Measurements from ENCODE around the gene KCTD19. TPM values are rescaled to one million over a fixed set of nuclear protein-coding genes. Genes with fewer than 3 reads are reported as not detected.

KCTD19 gene
- total RNA-seq, result under 0.01 and 0.14 TPM in 2 replicates

DNA sequence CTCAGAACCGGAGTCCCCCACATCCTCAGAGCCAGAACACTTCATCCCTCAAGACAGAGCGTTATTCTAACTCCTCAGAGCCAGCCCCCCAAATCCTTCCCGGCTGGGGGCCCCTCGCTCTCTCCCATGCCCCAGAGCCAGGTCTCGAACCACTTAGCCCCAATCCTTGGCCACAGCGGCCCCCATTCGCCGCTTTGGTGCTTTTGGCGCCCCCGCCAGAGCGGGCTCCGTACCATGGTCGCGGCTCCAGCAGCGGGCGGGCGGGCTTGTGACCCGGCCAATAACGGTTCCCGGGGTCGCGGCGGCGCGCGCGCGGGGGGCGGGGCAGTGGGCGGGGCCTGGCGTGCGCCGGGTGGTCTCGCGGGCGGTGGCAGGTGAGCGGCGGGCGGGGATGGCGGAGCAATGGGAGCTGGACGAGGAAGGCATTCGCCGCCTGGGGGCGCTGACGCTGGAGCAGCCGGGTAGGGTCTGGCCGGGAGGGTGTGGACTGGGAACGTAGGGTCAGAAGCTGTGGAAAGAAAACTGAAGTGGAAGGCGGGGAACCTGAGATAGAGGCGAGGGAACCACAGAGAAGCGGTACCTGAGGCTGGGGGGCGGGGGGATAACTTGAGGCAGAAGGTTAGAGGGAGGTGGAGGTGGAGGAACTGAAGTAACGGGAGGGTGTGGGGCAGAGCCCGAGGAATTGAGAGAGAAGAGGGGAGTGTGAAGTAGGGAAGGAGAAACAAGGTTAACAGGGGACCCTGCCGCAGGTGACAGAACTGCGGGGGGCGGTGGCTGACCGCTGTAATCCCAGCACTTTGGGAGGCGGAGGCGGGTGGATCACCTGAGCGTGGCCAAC lies at the start of gene KCTD19, which contains the start of gene LRRC36:
Gene KCTD19 (minus strand): TSS at position 270 of the 838 bp plus-strand sequence. CDS start 34 bp downstream, at position 236.
Gene LRRC36 (plus strand): TSS at position 344 of the 838 bp plus-strand sequence. CDS start 48 bp downstream, at position 392.

DNA sequence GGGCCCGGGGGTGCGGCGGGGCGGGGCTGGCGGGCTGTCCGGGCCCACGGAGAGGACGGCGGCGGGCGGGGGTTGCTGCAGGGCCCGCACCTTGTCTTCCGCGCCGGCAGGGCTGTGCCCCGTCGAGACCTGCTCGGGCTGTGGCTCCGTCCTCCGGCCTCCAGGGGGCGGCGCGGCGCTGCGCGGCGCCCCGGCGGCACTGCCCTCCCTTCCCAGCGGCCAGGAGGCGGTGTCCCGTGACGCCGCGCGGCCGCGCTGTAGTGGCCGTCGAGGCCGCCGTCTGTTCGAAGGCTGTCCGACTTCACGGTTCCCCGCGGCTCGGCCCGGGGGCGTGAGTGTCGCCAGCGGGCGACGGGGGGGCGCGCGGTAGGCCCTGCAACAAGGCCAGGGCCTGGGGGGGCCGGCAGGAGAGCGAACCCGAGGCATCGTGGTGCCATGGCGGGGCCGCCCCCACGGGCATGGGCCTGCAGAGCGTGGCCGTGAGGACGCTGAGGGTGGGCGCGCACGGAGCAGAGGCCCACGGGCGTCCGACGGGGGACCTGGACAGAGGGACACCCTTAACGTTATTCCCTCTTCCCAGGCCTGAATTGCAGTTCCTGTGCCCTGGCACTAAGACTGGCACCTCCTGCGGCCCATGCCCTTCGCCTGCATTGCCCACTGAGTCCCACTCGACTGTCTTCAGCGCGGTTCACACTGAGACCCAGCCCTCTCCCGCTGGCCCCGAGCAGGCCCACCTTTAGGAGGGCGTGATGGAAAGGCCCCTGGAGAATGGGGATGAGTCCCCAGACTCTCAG lies 47.0 kb downstream of the KCTD19 start, which contains the start of gene PLEKHG4:
Gene PLEKHG4 (plus strand): TSS at position 237 of the 794 bp plus-strand sequence. CDS start 513 bp downstream, at position 750.

GRCh38 chr16:67248401-67249177 lies 78.0 kb downstream of the KCTD19 start, which contains the start of gene SLC9A5:
Gene SLC9A5, plus strand, starts transcription at chr16:67248979. Its CDS starts 36 bp downstream, at chr16:67249015.

GRCh38 chr16:67247192-67248072 lies 79.1 kb downstream of the KCTD19 start, which contains the start of gene FHOD1:
Gene FHOD1, minus strand, starts transcription at chr16:67247481. Its CDS starts 71 bp downstream, at chr16:67247410.

Other genes starting within 250 kb of the KCTD19 start
- 14.4 and 14.9 TPM in 2 replicates for gene PHAF1, start 216.8 kb downstream of the KCTD19 start, total RNA-seq
- 36.8 and 51.8 TPM in 2 replicates for gene B3GNT9, start 175.7 kb downstream of the KCTD19 start, total RNA-seq
- gene TRADD, start 166.8 kb downstream of the KCTD19 start, total RNA-seq, result 15.2 and 16.7 TPM in 2 replicates
- 7.8 and 9.9 TPM in 2 replicates for gene FBXL8, start 166.8 kb downstream of the KCTD19 start, total RNA-seq
- 6.4 and 13.2 TPM in 2 replicates for gene HSF4, start 162.0 kb downstream of the KCTD19 start, total RNA-seq
- gene NOL3, start 156.2 kb downstream of the KCTD19 start, total RNA-seq, result 13.8 and 16.9 TPM in 2 replicates
- gene MATCAP1, start 142.8 kb downstream of the KCTD19 start, total RNA-seq, result 8.2 and 9.0 TPM in 2 replicates
- 0.09 TPM in 1 of 2 replicates, not detected in the other for gene EXOC3L1, start 136.6 kb downstream of the KCTD19 start, total RNA-seq
- 36.7 and 45.9 TPM in 2 replicates for gene E2F4, start 134.6 kb downstream of the KCTD19 start, total RNA-seq
- gene ELMO3, start 127.6 kb downstream of the KCTD19 start, total RNA-seq, result 0.28 TPM in 2 replicates
- gene TMEM208, start 99.6 kb downstream of the KCTD19 start, total RNA-seq, result 44.2 and 59.6 TPM in 2 replicates
- 5.0 and 5.3 TPM in 2 replicates for gene FHOD1, start 79.3 kb downstream of the KCTD19 start, total RNA-seq
- 0.83 and 0.85 TPM in 2 replicates for gene SLC9A5, start 77.8 kb downstream of the KCTD19 start, total RNA-seq
- gene PLEKHG4, start 47.2 kb downstream of the KCTD19 start, total RNA-seq, result 5.6 and 7.7 TPM in 2 replicates
- gene LRRC36, start 74 bp upstream of the KCTD19 start, total RNA-seq, result 0.14 TPM in 1 of 2 replicates, not detected in the other
- 0.92 and 1.00 TPM in 2 replicates for gene TPPP3, start 66.8 kb upstream of the KCTD19 start, total RNA-seq
- gene ZDHHC1, start 89.7 kb upstream of the KCTD19 start, total RNA-seq, result 5.3 and 6.5 TPM in 2 replicates
- gene HSD11B2, start 104.4 kb upstream of the KCTD19 start, total RNA-seq, result not detected in 2 replicates
- 94.4 and 95.9 TPM in 2 replicates for gene ATP6V0D1, start 154.4 kb upstream of the KCTD19 start, total RNA-seq
- not detected in 2 replicates for gene AGRP, start 156.8 kb upstream of the KCTD19 start, total RNA-seq
- 14.1 and 25.0 TPM in 2 replicates for gene RIPOR1, start 202.1 kb upstream of the KCTD19 start, total RNA-seq
- 12.7 and 15.7 TPM in 2 replicates for gene CTCF, start 235.8 kb upstream of the KCTD19 start, total RNA-seq

Data from smooth muscle cell of bladder (primary cell).